Colon (tissue), 2 donors: ENCODE results near the gene CD37.

ENCODE experiments used
- FAIRE-seq: peaks from 2 replicates; lab custom pipeline; 2012; peaks lifted over from hg19 to GRCh38; lab: Jason Lieb, UNC
- donor health status: control.
- donor health status: control.

Gene CD37

GRCh38 chr19:49378512-49378911 lies 43.3 kb downstream of the CD37 start:
- FAIRE-seq = no peak

- no peak for FAIRE-seq
Observed at GRCh38 chr19:49380391-49380790, 45.2 kb downstream of the CD37 start.

GRCh38 chr19:49382639-49383038 lies 47.4 kb downstream of the CD37 start:
- FAIRE-seq = no peak

GRCh38 chr19:49383599-49383998 lies 48.4 kb downstream of the CD37 start:
- no peak for FAIRE-seq

- no peak for FAIRE-seq
Observed at GRCh38 chr19:49387936-49388372, 52.7 kb downstream of the CD37 start, which contains the start of gene KASH5. KASH5 (plus strand) TSS chr19:49388249; CDS start chr19:49390884, 2,635 bp downstream.

GRCh38 chr19:49389406-49389805 lies 54.2 kb downstream of the CD37 start:
- FAIRE-seq = no peak
